Fibroblast of lung (primary cell): ENCODE measurements around the gene TTYH2. TPM values are rescaled to one million over a fixed set of nuclear protein-coding genes. Genes with fewer than 3 reads are reported as not detected.

Experiments
- DNase-seq, 2 donors: peaks; one replicate each; pipeline versions ENCODE4 v3.0.0 to v3.0.0-alpha.2; 2010; ENCODE audit warnings: low read depth in 2 of 2
- H2AFZ ChIP-seq: 2 replicates; pipeline ENCODE4 v1.5.1; 2012; ENCODE audit warnings: low read length, control low read depth, inconsistent platforms
- H3K27ac ChIP-seq: 2 replicates; pipeline ENCODE4 v1.5.1; 2011; ENCODE audit warnings: low read length, control low read depth; ENCODE audit not compliant: insufficient read depth
- H3K27me3 ChIP-seq: 2 replicates; pipeline ENCODE4 v1.5.1; 2011; ENCODE audit warnings: mild to moderate bottlenecking, low read length; ENCODE audit not compliant: control insufficient read depth, insufficient read depth
- H3K36me3 ChIP-seq: 2 replicates; pipeline ENCODE4 v1.5.1; 2011; ENCODE audit warnings: low read length; ENCODE audit not compliant: control insufficient read depth, insufficient read depth
- H3K4me1 ChIP-seq: 2 replicates; pipeline ENCODE4 v1.5.1; 2011; ENCODE audit warnings: low read length; ENCODE audit not compliant: control insufficient read depth, insufficient read depth; ENCODE audit errors: extremely low read depth
- H3K4me2 ChIP-seq: 2 replicates; pipeline ENCODE4 v1.5.1; 2011; ENCODE audit warnings: low read length, control low read depth; ENCODE audit not compliant: insufficient read depth; ENCODE audit errors: extremely low read depth
- H3K4me3 ChIP-seq, 4 experiments: fragments of 200-600 bp in 1 of 4; sonication (generic) in 1 of 4; replicated peaks in 1 of 4; 2 replicates each; pipeline ENCODE4 v1.5.1; 2011 to 2016; ENCODE audit warnings: low read length in 4 of 4, low read depth in 3 of 4, mild to moderate bottlenecking in 3 of 4, control low read depth in 2 of 4, inconsistent platforms in 1 of 4, mixed read lengths in 1 of 4; ENCODE audit not compliant: insufficient read depth in 1 of 4; ENCODE audit errors: control extremely low read depth in 1 of 4
- H3K79me2 ChIP-seq: 2 replicates; pipeline ENCODE4 v1.5.1; 2012; ENCODE audit warnings: mild to moderate bottlenecking, low read length, inconsistent platforms; ENCODE audit not compliant: control insufficient read depth, insufficient read depth
- H3K9ac ChIP-seq: 2 replicates; pipeline ENCODE4 v1.5.1; 2011; ENCODE audit warnings: mild to moderate bottlenecking, low read length, control low read depth; ENCODE audit not compliant: insufficient read depth
- H3K9me3 ChIP-seq: 2 replicates; pipeline ENCODE4 v1.5.1; 2012; ENCODE audit warnings: low read depth, low read length; ENCODE audit not compliant: control insufficient read depth, insufficient read depth
- H4K20me1 ChIP-seq: 2 replicates; pipeline ENCODE4 v1.5.1; 2011; ENCODE audit warnings: low read length; ENCODE audit not compliant: control insufficient read depth, insufficient read depth; ENCODE audit errors: extremely low read depth
- CTCF ChIP-seq, 2 donors: IDR thresholded peaks in 1 of 2; conservative IDR thresholded peaks in 1 of 2; 1 replicate in 1 of 2; 2 replicates in 1 of 2; pipeline ENCODE4 v1.5.1; 2011 to 2012; ENCODE audit warnings: low read length in 2 of 2, control low read depth in 1 of 2, inconsistent platforms in 1 of 2, low read depth in 1 of 2, mild to moderate bottlenecking in 1 of 2
- EZH2 ChIP-seq: IDR thresholded peaks from 2 replicates; pipeline ENCODE4 v1.5.1; 2012; ENCODE audit warnings: low read length, control low read depth, mild to moderate bottlenecking; ENCODE audit errors: missing control alignments
- polyA plus RNA-seq, 2 donors: library from polyadenylated mRNA; depleted of rRNA in 1 of 2; stranded (reverse) in 1 of 2; unstranded in 1 of 2; fragments of >200 nt; gene quantifications; 2 replicates each; pipeline ENCODE4 v1.2.1, GENCODE V29; 2011 to 2012; ENCODE audit warnings: missing spikeins in 1 of 2
- total RNA-seq: library from RNA; depleted of rRNA; stranded (reverse); fragments of >200 nt; gene quantifications from 2 replicates; pipeline ENCODE4 v1.2.1, GENCODE V29; 2014

TTYH2 gene
- total and polyA plus RNA-seq, 2 donors (not counting 1 experiment from before 2014, with no cell fraction given), result 0.99 to 1.2 TPM

DNA sequence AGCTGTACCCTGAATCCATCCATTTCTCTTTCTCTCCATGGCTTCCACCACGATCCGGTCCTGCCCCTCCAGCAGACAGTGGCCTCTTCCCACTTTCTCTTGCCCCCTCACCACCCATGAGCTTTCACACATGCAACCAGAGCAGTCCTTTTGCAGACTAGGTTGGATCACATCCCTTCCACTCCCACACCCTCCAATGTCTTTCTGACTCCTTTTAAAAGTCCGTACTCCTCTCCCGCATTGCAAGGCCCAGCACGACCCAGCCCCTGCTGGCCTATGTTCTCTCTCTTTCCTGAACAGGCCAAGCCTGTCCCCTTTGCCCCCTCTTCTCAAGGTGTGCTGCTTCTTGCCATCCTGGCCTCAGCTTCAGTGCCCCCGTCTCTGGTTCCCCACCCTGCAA lies 38.2 kb downstream of the TTYH2 start:
- no peak for DNase-seq

GRCh38 chr17:74252211-74252610 lies 38.8 kb downstream of the TTYH2 start:
- DNase-seq, result no peak

More for the DNA sequence above, 38.2 kb downstream of the TTYH2 start:
- Histone ChIP-seq H3K4me1 (no peaks in the 10 kb centered on the region), H2AFZ (no peak overlapping the region), H3K79me2 (no peaks in the 10 kb centered on the region), H3K4me3 (no peak overlapping the region), H3K4me2 (no peak overlapping the region), H3K9me3 (no peaks in the 10 kb centered on the region), H3K27me3 (no peaks in the 10 kb centered on the region), H4K20me1 (no peaks in the 10 kb centered on the region), H3K36me3 (no peaks in the 10 kb centered on the region), H3K9ac (no peak overlapping the region), H3K27ac (no peak overlapping the region)
- TF ChIP-seq EZH2 (no peak), CTCF (conservative IDR thresholded peaks at IDR 0.05 in 1 of 2, IDR thresholded peaks at IDR 0.05 in 1 of 2; ENCODE audit: low read depth in 1 of 2, low read length in 2 of 2) (no peak)

DNA sequence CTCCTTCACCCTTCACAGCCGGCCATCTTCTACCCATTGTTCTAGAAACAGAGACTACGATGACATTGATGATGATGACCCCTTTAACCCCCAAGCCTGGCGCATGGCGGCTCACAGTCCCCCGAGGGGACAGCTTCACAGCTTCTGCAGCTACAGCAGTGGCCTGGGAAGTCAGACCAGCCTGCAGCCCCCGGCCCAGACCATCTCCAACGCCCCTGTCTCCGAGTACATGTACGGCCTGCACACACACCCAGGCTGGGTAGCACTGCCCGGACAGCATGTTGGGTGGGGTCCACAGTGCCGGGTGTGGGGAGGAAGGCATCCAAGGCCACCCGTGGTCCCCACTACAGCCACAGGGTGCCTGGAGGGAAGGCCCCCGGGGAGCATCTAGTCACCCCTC lies 39.7 kb downstream of the TTYH2 start:
- Histone ChIP-seq H3K4me2 (no peak overlapping the region), H3K27me3 (no peaks in the 10 kb centered on the region), H3K79me2 (no peaks in the 10 kb centered on the region), H2AFZ (no peak overlapping the region), H3K9me3 (no peaks in the 10 kb centered on the region), H3K4me3 (no peak overlapping the region), H3K9ac (no peak overlapping the region), H3K27ac (no peak overlapping the region), H4K20me1 (no peaks in the 10 kb centered on the region), H3K4me1 (no peaks in the 10 kb centered on the region), H3K36me3 (no peaks in the 10 kb centered on the region)
- no peak for TF ChIP-seq CTCF (conservative IDR thresholded peaks at IDR 0.05 in 1 of 2, IDR thresholded peaks at IDR 0.05 in 1 of 2; ENCODE audit: low read depth in 1 of 2, low read length in 2 of 2)
- TF ChIP-seq EZH2, result no peak
- no peak for DNase-seq

More at GRCh38 chr17:74252211-74252610, 38.8 kb downstream of the TTYH2 start:
- Histone ChIP-seq H3K9me3 (no peaks in the 10 kb centered on the region), H3K27me3 (no peaks in the 10 kb centered on the region), H3K9ac (no peak overlapping the region), H3K4me3 (no peak overlapping the region), H2AFZ (no peak overlapping the region), H3K4me1 (no peaks in the 10 kb centered on the region), H3K79me2 (no peaks in the 10 kb centered on the region), H3K27ac (no peak overlapping the region), H3K4me2 (no peak overlapping the region), H3K36me3 (no peaks in the 10 kb centered on the region), H4K20me1 (no peaks in the 10 kb centered on the region)
- TF ChIP-seq EZH2, result no peak
- TF ChIP-seq CTCF (conservative IDR thresholded peaks at IDR 0.05 in 1 of 2, IDR thresholded peaks at IDR 0.05 in 1 of 2; ENCODE audit: low read depth in 1 of 2, low read length in 2 of 2), result no peak
